Measurements from ENCODE around the gene PPP2R5B. TPM values are rescaled to one million over a fixed set of nuclear protein-coding genes. Genes with fewer than 3 reads are reported as not detected.

Gene PPP2R5B
- polyA plus RNA-seq, 10 donors = 10.0 to 13.0 (median 11.3) TPM

GRCh38 chr11:64908766-64909165 lies 15.7 kb upstream of the PPP2R5B start:
- no peak for DNase-seq

- no peak for DNase-seq
Observed at GRCh38 chr11:64909653-64910343, 14.7 kb upstream of the PPP2R5B start.

GRCh38 chr11:64910451-64911093 lies 13.9 kb upstream of the PPP2R5B start:
- no peak for DNase-seq

- DNase-seq = no peak
Observed at GRCh38 chr11:64911142-64911541, 13.3 kb upstream of the PPP2R5B start.

GRCh38 chr11:64911689-64912088 lies 12.8 kb upstream of the PPP2R5B start:
- no peak for DNase-seq

GRCh38 chr11:64913171-64913727 lies 11.2 kb upstream of the PPP2R5B start:
- DNase-seq = no peak

- DNase-seq = no peak
Observed at GRCh38 chr11:64914123-64914522, 10.4 kb upstream of the PPP2R5B start.

GRCh38 chr11:64915376-64915887 lies 9.1 kb upstream of the PPP2R5B start:
- no peak for DNase-seq

GRCh38 chr11:64916040-64916774 lies 8.3 kb upstream of the PPP2R5B start:
- peak in 1 of 3 donors; percentile 58 for DNase-seq

- peak; percentile 99 to 100 (median 100) for DNase-seq
Observed at GRCh38 chr11:64916775-64917662, 7.5 kb upstream of the PPP2R5B start, which contains the start of gene ATG2A. Gene ATG2A, minus strand, starts transcription at chr11:64917209. Its CDS starts 74 bp downstream, at chr11:64917135.

GRCh38 chr11:64917663-64917995 lies 6.9 kb upstream of the PPP2R5B start:
- DNase-seq = peak in 1 of 3 donors; percentile 25

- DNase-seq = peak; percentile 13 to 45 (median 25)
Observed at GRCh38 chr11:64918017-64918416, 6.5 kb upstream of the PPP2R5B start.

- no peak for DNase-seq
Observed at GRCh38 chr11:64919627-64920026, 4.9 kb upstream of the PPP2R5B start.

- DNase-seq = no peak
Observed at GRCh38 chr11:64920124-64920523, 4.4 kb upstream of the PPP2R5B start.

GRCh38 chr11:64921384-64921783 lies 3.1 kb upstream of the PPP2R5B start:
- DNase-seq = no peak

GRCh38 chr11:64923151-64923661 lies 1.3 kb upstream of the PPP2R5B start:
- DNase-seq = no peak

GRCh38 chr11:64924910-64925284 lies 408 bp downstream of the PPP2R5B start:
- DNase-seq = no peak

- DNase-seq = no peak
Observed at GRCh38 chr11:64925536-64926436, 1.3 kb downstream of the PPP2R5B start.

GRCh38 chr11:64926689-64927088 lies 2.2 kb downstream of the PPP2R5B start:
- DNase-seq = no peak

- DNase-seq = no peak
Observed at GRCh38 chr11:64928957-64929356, 4.5 kb downstream of the PPP2R5B start.

Measured in muscle of back (tissue), 11 donors.